CD4-positive, alpha-beta T cell treated with Interleukin-17A for 4 hours (primary cell): Measurements from ENCODE around the gene RAPGEF1.
"Not testable (repeated sequence)": the region's sequence is repeated elsewhere in the genome, so short reads cannot be mapped to it uniquely, and the experiment has no call there.

Source experiments
- DNase-seq: peaks from one replicate; pipeline ENCODE4 v3.0.0-alpha.2; 2020; ENCODE audit warnings: mixed read lengths

RAPGEF1 gene

GRCh38 chr9:131739959-131740648 is at the start of gene RAPGEF1:
Gene RAPGEF1, minus strand, starts transcription at chr9:131740076. Its CDS starts 246 bp downstream, at chr9:131739830.
- peak; percentile 89 for DNase-seq

GRCh38 chr9:131788851-131789250 is 49.0 kb upstream of the RAPGEF1 start:
- no peak for DNase-seq

GRCh38 chr9:131787838-131788237 is 48.0 kb upstream of the RAPGEF1 start:
- no peak for DNase-seq

- DNase-seq = no peak
Observed at GRCh38 chr9:131784748-131785501, 45.0 kb upstream of the RAPGEF1 start.

GRCh38 chr9:131781069-131781468 is 41.2 kb upstream of the RAPGEF1 start:
- no peak for DNase-seq

GRCh38 chr9:131776473-131776872 is 36.6 kb upstream of the RAPGEF1 start:
- DNase-seq = peak; percentile 17

GRCh38 chr9:131776036-131776435 is 36.2 kb upstream of the RAPGEF1 start:
- DNase-seq = no peak

GRCh38 chr9:131774636-131775035 is 34.8 kb upstream of the RAPGEF1 start:
- no peak for DNase-seq

- DNase-seq = peak; percentile 35
Observed at GRCh38 chr9:131773911-131774379, 34.1 kb upstream of the RAPGEF1 start.

GRCh38 chr9:131772940-131773339 is 33.1 kb upstream of the RAPGEF1 start:
- DNase-seq = no peak

- no peak for DNase-seq
Observed at GRCh38 chr9:131771646-131772045, 31.8 kb upstream of the RAPGEF1 start.

- no peak for DNase-seq
Observed at GRCh38 chr9:131769361-131769760, 29.5 kb upstream of the RAPGEF1 start.

GRCh38 chr9:131764568-131764967 is 24.7 kb upstream of the RAPGEF1 start:
- no peak for DNase-seq

GRCh38 chr9:131762356-131762932 is 22.6 kb upstream of the RAPGEF1 start:
- DNase-seq = peak; percentile 84

- no peak for DNase-seq
Observed at GRCh38 chr9:131759017-131759647, 19.3 kb upstream of the RAPGEF1 start.

- DNase-seq = no peak
Observed at GRCh38 chr9:131757549-131757948, 17.7 kb upstream of the RAPGEF1 start.

GRCh38 chr9:131755541-131756198 is 15.8 kb upstream of the RAPGEF1 start:
- DNase-seq = peak; percentile 93

GRCh38 chr9:131754846-131755245 is 15.0 kb upstream of the RAPGEF1 start:
- DNase-seq = no peak

- not testable (repeated sequence) for DNase-seq
Observed at GRCh38 chr9:131753751-131754150, 13.9 kb upstream of the RAPGEF1 start.

GRCh38 chr9:131752231-131752884 is 12.5 kb upstream of the RAPGEF1 start:
- DNase-seq = no peak

- no peak for DNase-seq
Observed at GRCh38 chr9:131748411-131748955, 8.6 kb upstream of the RAPGEF1 start.

- DNase-seq = peak; percentile 46
Observed at GRCh38 chr9:131747352-131747751, 7.5 kb upstream of the RAPGEF1 start.
